Left lung (tissue), 10 donors: ENCODE data around the gene MSL2. TPM values are rescaled to one million over a fixed set of nuclear protein-coding genes. Genes with fewer than 3 reads are reported as not detected.
"Not testable (repeated sequence)": the region's sequence is repeated elsewhere in the genome, so short reads cannot be mapped to it uniquely, and the experiment has no call there.

ENCODE experiments used
- ATAC-seq: fragments of 200-7000 bp; cut with Tn5 transposase; one replicate; pipeline ENCODE4 v1.9.1; 2020; ENCODE audit warnings: moderate library complexity
- DNase-seq, 4 donors: peaks; one replicate each; pipeline ENCODE4 v3.0.0-alpha.2; 2013 to 2020
- H3K27ac ChIP-seq, 2 donors: fragments of 200-600 bp; sonication (generic) in 1 of 2; one replicate each; pipeline versions ENCODE4 v1.5.0 to v1.8.0; 2020 to 2021
- H3K27me3 ChIP-seq, 2 donors: fragments of 200-600 bp; sonication (generic) in 1 of 2; one replicate each; pipeline versions ENCODE4 v1.5.0 to v1.8.0; 2020 to 2021
- H3K36me3 ChIP-seq, 2 donors: fragments of 200-600 bp; sonication (generic) in 1 of 2; one replicate each; pipeline versions ENCODE4 v1.5.0 to v1.8.0; 2020 to 2021
- H3K4me1 ChIP-seq, 2 donors: fragments of 200-600 bp; one replicate each; pipeline ENCODE4 v1.8.0; 2021
- H3K4me3 ChIP-seq, 2 donors: fragments of 200-600 bp; sonication (generic) in 1 of 2; one replicate each; pipeline versions ENCODE4 v1.5.0 to v1.8.0; 2020 to 2021; ENCODE audit warnings: mild to moderate bottlenecking in 1 of 2
- H3K9me3 ChIP-seq, 2 donors: fragments of 200-600 bp; sonication (generic) in 1 of 2; one replicate each; pipeline versions ENCODE4 v1.5.0 to v1.8.0; 2020 to 2021
- CTCF ChIP-seq, 2 donors: fragments of 200-600 bp; sonication (generic) in 1 of 2; IDR thresholded peaks; one replicate each; pipeline versions ENCODE4 v1.5.0 to v1.8.0; 2021; ENCODE audit warnings: antibody characterized with exemption in 2 of 2
- intact Hi-C, 2 donors: fragments of 100-400 bp; cut with DNase I; formaldehyde crosslinking; loops; one replicate each; pipeline versions ENCODE4 v1.11.2 to v1.14.2; 2022
- polyA plus RNA-seq, 6 donors: library from polyadenylated mRNA; unstranded; fragments of 120-200 nt; gene quantifications; one replicate each; pipeline ENCODE4 v1.2.1, GENCODE V29; 2013; ENCODE audit not compliant: insufficient read length in 6 of 6
- total RNA-seq, 2 donors: library from RNA; stranded (reverse); fragmentation: NEBNext Ultra II Directional; extraction: Animal tissue kit (Norgen Biotek cat#: 25700); gene quantifications; one replicate each; pipeline ENCODE4 v1.2.1, GENCODE V29; 2021
- donor health status: DM: no; HTN: yes; CAD: no.
- donor health status: DM: no; HTN: no; CAD: no.

Gene MSL2
- total and polyA plus RNA-seq, 8 donors, result 25.8 to 51.3 (median 44.9) TPM

DNA sequence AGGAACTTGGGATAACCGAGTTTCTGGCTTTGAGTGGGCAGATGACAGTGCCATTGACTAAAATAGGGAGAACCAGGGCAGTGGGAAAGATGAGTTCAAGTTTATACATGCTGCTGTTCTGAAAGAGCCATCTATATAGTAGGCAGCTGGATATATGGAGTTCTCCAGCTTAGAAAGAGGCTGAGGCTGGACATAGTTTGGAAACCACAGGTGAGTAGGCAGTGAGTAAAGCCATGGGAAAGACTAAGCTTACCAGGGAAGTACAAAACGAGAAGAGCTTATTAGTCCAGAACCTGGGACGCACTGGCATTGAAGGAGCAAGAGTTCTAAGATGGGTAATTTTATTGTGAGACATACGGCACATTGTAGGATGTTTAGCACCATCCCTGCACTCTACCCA, 54.2 kb downstream of the MSL2 start:
- no peaks in the 10 kb centered on the region for H3K27me3 ChIP-seq
- no peak for TF ChIP-seq CTCF (IDR thresholded peaks at IDR 0.05)
- peak; percentile 4 for ATAC-seq
- no peak for DNase-seq
- no peaks in the 10 kb centered on the region for H3K9me3 ChIP-seq
- H3K4me3 ChIP-seq, result no peak overlapping the region
- intact Hi-C loops, result no loop called here
- H3K36me3 ChIP-seq, result no peaks in the 10 kb centered on the region
- H3K4me1 ChIP-seq, result peaks cover 0 to 25% of the 10 kb centered on the region in 2 donors
- H3K27ac ChIP-seq, result peak overlapping the region in 1 of 2 donors; percentile 45

- DNase-seq, result no peak
- H3K27ac ChIP-seq, result peak overlapping the region in 1 of 2 donors; percentile 45
These were observed 54.8 kb downstream of the MSL2 start for GRCh38 chr3:136141291-136141785.

GRCh38 chr3:136136454-136136853, 59.7 kb downstream of the MSL2 start:
- Histone ChIP-seq H3K27me3 (no peaks in the 10 kb centered on the region), H3K4me1 (peaks cover 0 to 5% of the 10 kb centered on the region in 2 donors), H3K9me3 (no peaks in the 10 kb centered on the region), H3K4me3 (no peak overlapping the region), H3K27ac (no peak overlapping the region), H3K36me3 (no peaks in the 10 kb centered on the region)
- DNase-seq, result no peak
- intact Hi-C loops, result no loop called here
- no peak for ATAC-seq
- TF ChIP-seq CTCF (IDR thresholded peaks at IDR 0.05), result no peak

More at GRCh38 chr3:136141291-136141785, 54.8 kb downstream of the MSL2 start:
- H3K4me3 ChIP-seq, result no peak overlapping the region
- no peaks in the 10 kb centered on the region for H3K27me3 ChIP-seq
- intact Hi-C loops, result no loop called here
- no peaks in the 10 kb centered on the region for H3K36me3 ChIP-seq
- ATAC-seq, result no peak
- H3K9me3 ChIP-seq, result no peaks in the 10 kb centered on the region
- no peak for TF ChIP-seq CTCF (IDR thresholded peaks at IDR 0.05)
- H3K4me1 ChIP-seq, result peaks cover 0 to 25% of the 10 kb centered on the region in 2 donors

GRCh38 chr3:136135039-136135802, 60.9 kb downstream of the MSL2 start:
- Histone ChIP-seq H3K27ac (no peak overlapping the region), H3K4me3 (no peak overlapping the region), H3K36me3 (no peaks in the 10 kb centered on the region), H3K9me3 (no peaks in the 10 kb centered on the region), H3K27me3 (no peaks in the 10 kb centered on the region), H3K4me1 (no peaks in the 10 kb centered on the region)
- no peak for DNase-seq
- intact Hi-C loops, result no loop called here
- ATAC-seq, result no peak
- TF ChIP-seq CTCF (IDR thresholded peaks at IDR 0.05), result no peak

DNA sequence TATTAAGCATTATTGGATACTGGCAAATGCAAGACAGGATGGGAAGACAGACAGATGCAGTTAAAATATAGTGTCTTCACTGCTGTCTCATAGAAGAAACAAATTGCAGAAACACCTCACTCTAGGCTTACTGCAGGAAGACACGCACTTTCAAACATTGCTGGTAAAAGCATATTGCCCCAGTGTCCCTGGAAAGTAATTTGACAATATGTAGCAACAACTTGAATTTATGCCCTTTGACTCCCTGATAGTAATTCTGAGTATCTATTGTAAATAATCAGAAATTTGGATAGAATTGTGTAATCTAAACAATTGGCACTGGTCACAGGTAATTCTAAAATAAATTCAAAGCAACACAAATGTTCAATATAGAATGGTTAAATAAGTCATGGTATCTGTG, 62.0 kb downstream of the MSL2 start:
- intact Hi-C loops, result no loop called here
- Histone ChIP-seq H3K4me3 (no peak overlapping the region), H3K9me3 (no peaks in the 10 kb centered on the region), H3K36me3 (no peaks in the 10 kb centered on the region), H3K4me1 (no peaks in the 10 kb centered on the region), H3K27me3 (no peaks in the 10 kb centered on the region), H3K27ac (no peak overlapping the region)
- no peak for ATAC-seq
- TF ChIP-seq CTCF (IDR thresholded peaks at IDR 0.05), result no peak
- no peak for DNase-seq

GRCh38 chr3:136131647-136132046, 64.5 kb downstream of the MSL2 start:
- H3K4me3 ChIP-seq, H3K27me3 ChIP-seq, H3K4me1 ChIP-seq, H3K9me3 ChIP-seq, H3K27ac ChIP-seq, ATAC-seq, H3K36me3 ChIP-seq, DNase-seq, intact Hi-C loops: not testable (repeated sequence)
